Mucosa of descending colon (tissue), 3 donors: ENCODE measurements around the gene CIART. TPM values are rescaled to one million over a fixed set of nuclear protein-coding genes. Genes with fewer than 3 reads are reported as not detected.

Experiments
- ATAC-seq: fragments of 200-7000 bp; cut with Tn5 transposase; one replicate; pipeline ENCODE4 v1.9.1; 2020; ENCODE audit warnings: mild to moderate bottlenecking, moderate library complexity
- DNase-seq, 3 donors: peaks; one replicate each; pipeline ENCODE4 v3.0.0-alpha.2; 2020
- H3K36me3 ChIP-seq: fragments of 200-600 bp; one replicate; pipeline ENCODE4 v1.8.0; 2021; ENCODE audit warnings: low read depth, mild to moderate bottlenecking
- H3K4me1 ChIP-seq: fragments of 200-600 bp; one replicate; pipeline ENCODE4 v1.8.0; 2021; ENCODE audit warnings: low read depth, mild to moderate bottlenecking
- H3K4me3 ChIP-seq: fragments of 200-600 bp; one replicate; pipeline ENCODE4 v1.8.0; 2021; ENCODE audit warnings: mild to moderate bottlenecking
- H3K9me3 ChIP-seq: fragments of 200-600 bp; one replicate; pipeline ENCODE4 v1.8.0; 2021; ENCODE audit warnings: mild to moderate bottlenecking
- intact Hi-C, 2 donors: fragments of 100-400 bp; cut with DNase I in 1 of 2; cut with micrococcal nuclease in 1 of 2; formaldehyde crosslinking; loops; one replicate each; pipeline versions ENCODE4 v1.11.0 to v1.11.1; 2022; cut with DNase I, micrococcal nuclease
- total RNA-seq, 3 donors: library from RNA; stranded (reverse); fragmentation: NEBNext Ultra II Directional in 2 of 3; extraction: Animal tissue kit (Norgen Biotek cat#: 25700) in 2 of 3; gene quantifications; one replicate each; pipeline versions ENCODE4 v1.2.1 to v1.2.4, GENCODE V29; 2021 to 2023
- TF ChIP-seq, protein P1 (sequence below): fragments of 200-600 bp; IDR thresholded peaks from one replicate; pipeline ENCODE4 v1.8.0; 2022; ENCODE audit warnings: antibody characterized with exemption, mild to moderate bottlenecking
- donor health status: DM: no; HTN: no; CAD: no; lungs with moderate emphysema.
- donor health status: DM: no; HTN: no; CAD: no.
- donor health status: DM: no; HTN: yes; CAD: no.

Gene CIART
- total RNA-seq, 3 donors from 2014 or later, result 0.49 to 12.6 (median 1.6) TPM

DNA sequence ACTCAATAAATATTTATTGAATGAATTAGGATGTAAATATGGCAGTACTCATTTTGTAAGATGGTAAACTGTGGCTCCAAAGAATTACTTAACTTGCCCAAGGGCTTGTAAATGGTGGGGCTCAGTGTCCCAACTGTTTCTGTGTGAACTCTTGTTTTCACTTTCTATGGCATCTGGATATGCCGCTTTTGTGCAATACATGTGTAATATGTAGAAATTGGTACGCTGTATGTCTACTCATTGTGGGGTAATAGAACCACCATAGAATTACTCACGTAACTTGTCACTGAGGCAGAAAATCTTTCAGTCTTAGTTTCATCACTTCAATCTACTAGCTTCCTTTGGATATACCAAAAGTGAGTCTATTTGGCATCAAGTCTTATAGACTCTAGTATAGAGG is 40.0 kb downstream of the CIART start:
- Histone ChIP-seq H3K36me3 (peaks cover 8% of the 10 kb centered on the region), H3K4me3 (no peak overlapping the region), H3K9me3 (no peaks in the 10 kb centered on the region), H3K4me1 (peaks cover 11% of the 10 kb centered on the region)
- no peak for ATAC-seq
- TF ChIP-seq, protein P1, sequence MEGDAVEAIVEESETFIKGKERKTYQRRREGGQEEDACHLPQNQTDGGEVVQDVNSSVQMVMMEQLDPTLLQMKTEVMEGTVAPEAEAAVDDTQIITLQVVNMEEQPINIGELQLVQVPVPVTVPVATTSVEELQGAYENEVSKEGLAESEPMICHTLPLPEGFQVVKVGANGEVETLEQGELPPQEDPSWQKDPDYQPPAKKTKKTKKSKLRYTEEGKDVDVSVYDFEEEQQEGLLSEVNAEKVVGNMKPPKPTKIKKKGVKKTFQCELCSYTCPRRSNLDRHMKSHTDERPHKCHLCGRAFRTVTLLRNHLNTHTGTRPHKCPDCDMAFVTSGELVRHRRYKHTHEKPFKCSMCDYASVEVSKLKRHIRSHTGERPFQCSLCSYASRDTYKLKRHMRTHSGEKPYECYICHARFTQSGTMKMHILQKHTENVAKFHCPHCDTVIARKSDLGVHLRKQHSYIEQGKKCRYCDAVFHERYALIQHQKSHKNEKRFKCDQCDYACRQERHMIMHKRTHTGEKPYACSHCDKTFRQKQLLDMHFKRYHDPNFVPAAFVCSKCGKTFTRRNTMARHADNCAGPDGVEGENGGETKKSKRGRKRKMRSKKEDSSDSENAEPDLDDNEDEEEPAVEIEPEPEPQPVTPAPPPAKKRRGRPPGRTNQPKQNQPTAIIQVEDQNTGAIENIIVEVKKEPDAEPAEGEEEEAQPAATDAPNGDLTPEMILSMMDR, result no peak
- intact Hi-C loops, result no loop called here
- DNase-seq, result no peak

DNA sequence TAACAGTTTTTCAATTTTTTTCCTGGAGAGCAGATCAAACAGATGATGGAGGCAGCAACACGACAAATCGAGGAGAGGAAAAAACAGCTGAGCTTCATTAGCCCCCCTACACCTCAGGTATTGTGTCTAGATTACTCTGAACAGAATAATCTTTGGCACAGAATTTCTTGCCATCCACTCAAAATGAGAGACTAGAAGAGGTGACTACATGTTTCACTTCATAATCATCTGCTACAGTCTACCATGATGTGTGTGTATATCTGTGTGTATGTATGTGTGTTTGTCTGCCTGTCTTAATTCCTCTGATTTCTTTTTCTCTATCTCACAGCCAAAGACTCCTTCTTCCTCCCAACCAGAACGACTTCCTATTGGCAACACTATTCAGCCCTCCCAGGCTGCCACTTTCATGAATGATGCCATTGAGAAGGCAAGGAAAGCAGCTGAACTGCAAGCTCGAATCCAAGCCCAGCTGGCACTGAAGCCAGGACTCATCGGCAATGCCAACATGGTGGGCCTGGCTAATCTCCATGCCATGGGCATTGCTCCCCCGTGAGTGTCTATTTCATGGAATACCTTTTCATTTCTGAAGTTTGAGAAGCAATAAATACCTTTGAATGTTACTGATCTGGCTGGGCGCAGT is 50.4 kb downstream of the CIART start:
- ATAC-seq, result no peak
- intact Hi-C loops, result no loop called here
- no peaks in the 10 kb centered on the region for H3K9me3 ChIP-seq
- H3K4me3 ChIP-seq, result no peak overlapping the region
- DNase-seq, result no peak
- H3K36me3 ChIP-seq, result peaks cover 18% of the 10 kb centered on the region
- H3K4me1 ChIP-seq, result no peaks in the 10 kb centered on the region
- TF ChIP-seq, protein P1, result no peak

Other genes with a start within 250 kb of the CIART start
- 10 to 100 TPM; 28.3 to 43.4 (median 33.6) TPM for gene VPS45, start 214.8 kb upstream of the CIART start, total RNA-seq
- 100 to 1,000 TPM in 1 of 3 donors, 10 to 100 TPM in 2; 10.0 to 228 (median 21.9) TPM for gene PLEKHO1, start 132.6 kb upstream of the CIART start, total RNA-seq
- 10 to 100 TPM in 2 of 3 donors, 1 to 10 TPM in 1; 7.3 to 23.6 (median 19.4) TPM for gene ANP32E, start 46.4 kb upstream of the CIART start, total RNA-seq
- gene CA14, start 24.8 kb upstream of the CIART start, total RNA-seq, result 1 to 10 TPM in 1 of 3 donors, under 1 TPM in 2; 0.38 to 6.8 (median 0.41) TPM
- 100 to 1,000 TPM; 128 to 212 (median 188) TPM for gene APH1A, start 13.5 kb upstream of the CIART start, total RNA-seq
- gene C1orf54, start 9.8 kb upstream of the CIART start, total RNA-seq, result 10 to 100 TPM in 1 of 3 donors, 1 to 10 TPM in 2; 4.5 to 26.2 (median 6.4) TPM
- gene MRPS21, start 11.3 kb downstream of the CIART start, total RNA-seq, result 10 to 100 TPM; 39.4 to 50.2 (median 45.6) TPM
- 10 to 100 TPM; 58.5 to 62.6 (median 60.4) TPM for gene PRPF3, start 39.0 kb downstream of the CIART start, total RNA-seq
- gene RPRD2, start 81.6 kb downstream of the CIART start, total RNA-seq, result 10 to 100 TPM; 28.3 to 43.1 (median 32.4) TPM
- gene TARS2, start 204.9 kb downstream of the CIART start, total RNA-seq, result 10 to 100 TPM; 15.9 to 20.2 (median 20.0) TPM
- 10 to 100 TPM in 1 of 3 donors, 1 to 10 TPM in 2; 3.4 to 11.0 (median 8.8) TPM for gene ECM1, start 225.6 kb downstream of the CIART start, total RNA-seq
- not detected for gene FALEC, start 233.2 kb downstream of the CIART start, total RNA-seq